ENCODE data around the gene TMEM18.
"Not testable (repeated sequence)": the region's sequence is repeated elsewhere in the genome, so short reads cannot be mapped to it uniquely, and the experiment has no call there.

Gene TMEM18

DNA sequence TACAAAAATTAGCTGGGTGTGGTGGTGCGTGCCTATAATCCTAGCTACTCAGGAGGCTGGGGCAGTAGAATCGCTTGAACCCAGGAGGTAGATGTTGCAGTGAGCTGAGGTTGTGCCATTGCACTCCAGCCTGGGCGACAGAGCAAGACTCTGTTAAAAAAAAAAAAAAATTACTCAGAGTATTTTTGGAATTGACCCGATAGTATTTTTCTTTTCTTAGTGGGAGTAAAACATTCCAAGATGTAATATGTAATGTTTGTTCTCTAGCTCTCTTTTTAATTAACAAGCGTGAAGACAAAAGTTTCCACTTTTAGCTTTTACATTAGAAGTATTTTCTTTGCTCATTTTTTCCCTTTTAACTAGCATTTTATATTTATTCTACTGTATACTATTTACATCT lies 12.0 kb upstream of the TMEM18 start:
- no peak for DNase-seq (ENCODE audit: low spot score)
- TF ChIP-seq, protein P1, sequence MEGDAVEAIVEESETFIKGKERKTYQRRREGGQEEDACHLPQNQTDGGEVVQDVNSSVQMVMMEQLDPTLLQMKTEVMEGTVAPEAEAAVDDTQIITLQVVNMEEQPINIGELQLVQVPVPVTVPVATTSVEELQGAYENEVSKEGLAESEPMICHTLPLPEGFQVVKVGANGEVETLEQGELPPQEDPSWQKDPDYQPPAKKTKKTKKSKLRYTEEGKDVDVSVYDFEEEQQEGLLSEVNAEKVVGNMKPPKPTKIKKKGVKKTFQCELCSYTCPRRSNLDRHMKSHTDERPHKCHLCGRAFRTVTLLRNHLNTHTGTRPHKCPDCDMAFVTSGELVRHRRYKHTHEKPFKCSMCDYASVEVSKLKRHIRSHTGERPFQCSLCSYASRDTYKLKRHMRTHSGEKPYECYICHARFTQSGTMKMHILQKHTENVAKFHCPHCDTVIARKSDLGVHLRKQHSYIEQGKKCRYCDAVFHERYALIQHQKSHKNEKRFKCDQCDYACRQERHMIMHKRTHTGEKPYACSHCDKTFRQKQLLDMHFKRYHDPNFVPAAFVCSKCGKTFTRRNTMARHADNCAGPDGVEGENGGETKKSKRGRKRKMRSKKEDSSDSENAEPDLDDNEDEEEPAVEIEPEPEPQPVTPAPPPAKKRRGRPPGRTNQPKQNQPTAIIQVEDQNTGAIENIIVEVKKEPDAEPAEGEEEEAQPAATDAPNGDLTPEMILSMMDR (IDR thresholded peaks at IDR 0.05; ENCODE audit: borderline replicate concordance, control extremely low read depth, extremely low read depth, insufficient read depth, missing control alignments): no peak
- in situ Hi-C loops (cut with MboI; ENCODE audit: low sequenced_read_pairs, unreplicated experiment): no loop called here

DNA sequence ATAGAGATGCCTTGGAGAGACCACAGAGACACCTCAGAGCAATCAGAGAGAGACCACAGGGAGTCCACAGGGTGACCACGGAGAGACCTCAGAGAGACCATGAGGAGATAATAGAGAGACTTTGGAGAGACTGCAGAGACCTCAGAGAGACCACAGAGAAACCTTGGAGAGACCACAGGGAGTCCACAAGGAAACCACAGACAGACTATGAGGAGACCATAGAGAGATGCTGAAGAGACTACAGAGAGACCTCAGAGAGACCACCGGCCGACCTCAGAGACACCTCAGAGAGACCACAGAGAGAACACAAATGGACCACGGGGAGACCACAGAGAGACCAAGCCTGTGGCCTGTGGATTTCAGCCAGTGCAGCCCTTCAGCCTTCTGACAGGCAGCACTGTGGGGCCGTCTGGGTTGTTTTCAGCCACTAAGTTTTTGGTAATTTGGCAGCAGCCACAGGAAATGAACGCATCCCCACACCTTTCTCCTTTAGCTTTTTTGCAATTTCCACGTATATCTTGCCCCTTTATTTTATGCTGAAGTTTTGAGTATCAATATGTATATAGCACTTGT lies 11.4 kb upstream of the TMEM18 start:
- DNase-seq (ENCODE audit: low spot score): no peak
- TF ChIP-seq, protein P1 (IDR thresholded peaks at IDR 0.05; ENCODE audit: borderline replicate concordance, control extremely low read depth, extremely low read depth, insufficient read depth, missing control alignments): no peak
- in situ Hi-C loops (cut with MboI; ENCODE audit: low sequenced_read_pairs, unreplicated experiment): no loop called here

DNA sequence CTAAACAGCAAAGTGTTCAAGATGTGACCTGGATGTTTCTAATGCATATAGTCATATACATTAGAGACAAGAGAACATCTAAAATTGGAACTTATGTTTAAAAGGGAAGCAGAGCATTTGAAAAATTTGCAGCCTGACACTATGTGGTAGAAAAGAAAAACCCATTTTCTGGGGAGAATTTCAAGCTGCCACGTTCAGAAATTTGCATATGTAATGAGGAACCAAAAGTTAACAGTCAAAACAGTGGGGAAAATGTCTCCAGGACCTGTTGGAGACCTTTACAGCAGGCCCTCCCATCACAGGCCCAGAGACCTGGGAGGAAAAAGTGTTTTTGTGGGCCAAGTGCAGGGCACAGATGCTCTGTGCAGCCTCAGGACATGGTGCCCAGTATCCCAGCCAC lies 8.2 kb upstream of the TMEM18 start:
- in situ Hi-C loops (cut with MboI; ENCODE audit: low sequenced_read_pairs, unreplicated experiment): no loop called here
- DNase-seq (ENCODE audit: low spot score): no peak

DNA sequence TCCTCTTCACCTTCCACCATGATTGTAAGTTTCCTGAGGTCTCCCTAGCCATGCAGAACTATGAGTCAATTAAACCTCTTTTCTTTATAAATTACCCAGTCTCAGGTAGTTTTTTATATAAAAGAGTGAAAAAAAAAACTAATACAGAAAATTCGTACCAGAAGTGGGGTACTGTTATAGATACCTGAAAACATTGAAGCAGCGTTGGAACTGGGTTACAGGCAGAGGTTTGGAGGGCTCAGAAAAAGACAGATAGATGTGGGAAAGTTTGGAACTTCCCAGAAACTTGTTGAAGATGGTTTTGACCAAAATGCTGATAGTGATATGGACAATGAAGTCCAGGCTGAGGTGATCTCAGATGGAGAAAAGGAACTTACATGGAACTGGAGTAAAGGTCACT lies 7.7 kb upstream of the TMEM18 start:
- in situ Hi-C loops (cut with MboI; ENCODE audit: low sequenced_read_pairs, unreplicated experiment); DNase-seq (ENCODE audit: low spot score): not testable (repeated sequence)

More for the DNA sequence above, 8.2 kb upstream of the TMEM18 start:
- TF ChIP-seq, protein P1 (IDR thresholded peaks at IDR 0.05; ENCODE audit: borderline replicate concordance, control extremely low read depth, extremely low read depth, insufficient read depth, missing control alignments): no peak

DNA sequence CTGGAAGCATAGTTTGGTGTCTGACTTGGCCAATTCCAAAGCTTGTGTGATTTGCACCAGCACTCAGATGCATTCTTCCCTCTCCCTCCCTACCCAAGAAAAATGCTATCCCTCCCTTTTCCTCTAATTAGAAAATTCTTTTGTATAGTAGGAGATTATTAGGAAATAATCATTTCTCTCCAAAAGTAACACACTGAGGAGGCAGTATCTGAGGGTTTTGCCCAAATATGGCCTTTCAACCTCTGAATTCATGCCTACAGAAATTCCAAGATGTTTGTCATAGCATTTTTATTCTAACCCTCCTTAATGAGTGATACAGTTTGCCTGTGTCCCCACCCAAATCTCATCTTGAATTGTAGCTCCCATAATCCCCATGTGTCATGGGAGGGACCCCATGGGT lies 5.0 kb upstream of the TMEM18 start:
- DNase-seq (ENCODE audit: low spot score): no peak
- in situ Hi-C loops (cut with MboI; ENCODE audit: low sequenced_read_pairs, unreplicated experiment): no loop called here
- TF ChIP-seq, protein P1 (IDR thresholded peaks at IDR 0.05; ENCODE audit: borderline replicate concordance, control extremely low read depth, extremely low read depth, insufficient read depth, missing control alignments): no peak

DNA sequence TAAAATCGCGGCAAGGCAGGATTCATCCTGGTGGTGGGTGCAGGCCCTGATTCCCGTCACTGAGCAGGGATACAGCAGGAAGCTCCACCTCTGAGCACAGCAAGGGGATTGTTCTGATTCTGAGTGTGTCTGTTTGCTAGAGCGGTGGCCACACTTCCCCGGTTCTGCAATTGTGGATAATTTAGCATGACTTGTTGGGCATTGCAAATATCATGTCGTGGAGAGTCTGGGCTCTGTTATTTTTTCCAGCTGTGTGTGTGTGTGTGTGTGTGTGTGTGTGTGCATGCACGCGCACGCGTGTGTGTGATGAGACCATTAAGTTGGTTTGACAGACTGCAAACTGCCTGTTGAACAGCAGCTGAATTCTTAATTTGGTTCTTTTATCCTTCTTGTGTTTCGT lies 4.1 kb upstream of the TMEM18 start:
- no peak for DNase-seq (ENCODE audit: low spot score)
- in situ Hi-C loops (cut with MboI; ENCODE audit: low sequenced_read_pairs, unreplicated experiment): no loop called here
- TF ChIP-seq, protein P1 (IDR thresholded peaks at IDR 0.05; ENCODE audit: borderline replicate concordance, control extremely low read depth, extremely low read depth, insufficient read depth, missing control alignments): no peak

DNA sequence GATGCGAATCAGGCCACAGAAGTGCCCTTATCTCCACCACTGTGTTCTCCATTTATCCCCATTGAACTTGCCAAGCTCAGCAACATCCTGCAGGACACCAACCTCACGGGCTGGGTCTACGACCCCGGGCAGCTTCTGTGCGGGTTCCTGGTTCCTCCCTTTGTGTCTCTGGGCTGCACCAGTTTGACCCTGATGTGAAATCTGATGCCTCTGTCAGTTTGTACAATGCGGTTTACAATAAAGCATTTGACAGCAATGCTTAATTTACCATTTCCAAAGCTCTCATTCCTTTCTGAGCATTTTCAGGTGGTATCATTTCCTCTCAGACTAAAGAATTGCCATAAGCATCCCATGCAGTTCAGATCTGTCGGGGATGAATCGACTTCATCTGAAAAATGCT lies 3.3 kb upstream of the TMEM18 start:
- DNase-seq (ENCODE audit: low spot score): no peak
- in situ Hi-C loops (cut with MboI; ENCODE audit: low sequenced_read_pairs, unreplicated experiment): no loop called here
- TF ChIP-seq, protein P1 (IDR thresholded peaks at IDR 0.05; ENCODE audit: borderline replicate concordance, control extremely low read depth, extremely low read depth, insufficient read depth, missing control alignments): no peak
